H9 (cell line): ENCODE results near the gene PEX19. TPM values are rescaled to one million over a fixed set of nuclear protein-coding genes. Genes with fewer than 3 reads are reported as not detected.

Source experiments
- DNase-seq: peaks from one replicate; pipeline ENCODE4 v3.0.0-alpha.2; 2017
- H2AFZ ChIP-seq: one replicate; pipeline ENCODE4 v1.6.1; 2013; ENCODE audit warnings: mild to moderate bottlenecking, low read length, control low read depth, moderate library complexity
- H2AK5ac ChIP-seq: 2 replicates; pipeline ENCODE4 v1.6.1; 2013; ENCODE audit warnings: low read length, control low read depth, mixed read lengths; ENCODE audit not compliant: insufficient read length
- H2BK120ac ChIP-seq: one replicate; pipeline ENCODE4 v1.6.1; 2013; ENCODE audit warnings: low read depth, mild to moderate bottlenecking, low read length, control low read depth, inconsistent platforms; ENCODE audit not compliant: poor library complexity, severe bottlenecking
- H2BK12ac ChIP-seq: 2 replicates; pipeline ENCODE4 v1.6.1; 2013; ENCODE audit warnings: low read length, control low read depth, mixed read lengths, low read depth; ENCODE audit not compliant: insufficient read length
- H2BK15ac ChIP-seq: 2 replicates; pipeline ENCODE4 v1.6.1; 2013; ENCODE audit warnings: low read depth, low read length, control low read depth
- H2BK20ac ChIP-seq: one replicate; pipeline ENCODE4 v1.6.1; 2013; ENCODE audit warnings: low read depth, mild to moderate bottlenecking, low read length, control low read depth, inconsistent platforms; ENCODE audit not compliant: poor library complexity, severe bottlenecking
- H2BK5ac ChIP-seq: 2 replicates; pipeline ENCODE4 v1.6.1; 2013; ENCODE audit warnings: low read length, control low read depth, mixed read lengths; ENCODE audit not compliant: insufficient read length
- H3K14ac ChIP-seq: 2 replicates; pipeline ENCODE4 v1.6.1; 2013; ENCODE audit warnings: low read length, control low read depth; ENCODE audit not compliant: insufficient read depth
- H3K18ac ChIP-seq: 2 replicates; pipeline ENCODE4 v1.6.1; 2013; ENCODE audit warnings: low read depth, mild to moderate bottlenecking, mixed read lengths, low read length, control low read depth; ENCODE audit not compliant: insufficient read length
- H3K23ac ChIP-seq: 2 replicates; pipeline ENCODE4 v1.6.1; 2013; ENCODE audit warnings: low read length, control low read depth, mixed read lengths, low read depth; ENCODE audit not compliant: insufficient read length
- H3K23me2 ChIP-seq: 2 replicates; pipeline ENCODE4 v1.6.1; 2013; ENCODE audit warnings: low read depth, mild to moderate bottlenecking, mixed read lengths, low read length, control low read depth; ENCODE audit not compliant: insufficient read length, poor library complexity, severe bottlenecking
- H3K27ac ChIP-seq: 2 replicates; pipeline ENCODE4 v1.5.1; 2013; ENCODE audit warnings: low read length, control low read depth, mixed read lengths, low read depth; ENCODE audit not compliant: insufficient read length
- H3K27me3 ChIP-seq: 2 replicates; pipeline ENCODE4 v1.6.1; 2013; ENCODE audit warnings: low read length, control low read depth, inconsistent platforms; ENCODE audit not compliant: insufficient read depth
- H3K4ac ChIP-seq: 2 replicates; pipeline ENCODE4 v1.6.1; 2013; ENCODE audit warnings: low read depth, mild to moderate bottlenecking, control low read depth, inconsistent platforms, low read length, moderate library complexity
- H3K4me1 ChIP-seq: 2 replicates; pipeline ENCODE4 v1.6.1; 2013; ENCODE audit warnings: low read length, control low read depth, inconsistent platforms; ENCODE audit not compliant: insufficient read depth
- H3K4me2 ChIP-seq: 2 replicates; pipeline ENCODE4 v1.6.1; 2013; ENCODE audit warnings: low read length, control low read depth, mixed read lengths; ENCODE audit not compliant: insufficient read length, insufficient read depth
- H3K56ac ChIP-seq: 2 replicates; pipeline ENCODE4 v1.6.1; 2013; ENCODE audit warnings: low read depth, mild to moderate bottlenecking, mixed read lengths, low read length, control low read depth; ENCODE audit not compliant: insufficient read length
- H3K79me1 ChIP-seq: 2 replicates; pipeline ENCODE4 v1.6.1; 2013; ENCODE audit warnings: low read depth, mild to moderate bottlenecking, moderate library complexity, low read length, control low read depth, inconsistent platforms; ENCODE audit not compliant: insufficient read depth, poor library complexity, severe bottlenecking
- H3K79me2 ChIP-seq: 2 replicates; pipeline ENCODE4 v1.6.1; 2013; ENCODE audit warnings: low read length, control low read depth, inconsistent platforms; ENCODE audit not compliant: insufficient read depth
- H3K9ac ChIP-seq: 2 replicates; pipeline ENCODE4 v1.6.1; 2013; ENCODE audit warnings: low read length, control low read depth, mixed read lengths; ENCODE audit not compliant: insufficient read length; ENCODE audit errors: extremely low read depth
- H3K9me3 ChIP-seq: one replicate; pipeline ENCODE4 v1.6.1; 2013; ENCODE audit warnings: low read depth, low read length, inconsistent platforms; ENCODE audit not compliant: control insufficient read depth
- H3T11ph ChIP-seq: one replicate; pipeline ENCODE4 v1.6.1; 2013; ENCODE audit warnings: mild to moderate bottlenecking, low read length, control low read depth, inconsistent platforms
- H4K20me1 ChIP-seq: one replicate; pipeline ENCODE4 v1.6.1; 2013; ENCODE audit not compliant: control insufficient read depth, insufficient read length, insufficient read depth
- H4K5ac ChIP-seq: 2 replicates; pipeline ENCODE4 v1.6.1; 2013; ENCODE audit warnings: low read depth, mild to moderate bottlenecking, mixed read lengths, low read length, control low read depth; ENCODE audit not compliant: insufficient read length
- H4K8ac ChIP-seq: replicated peaks from 2 replicates; pipeline ENCODE4 v1.6.1; 2013; ENCODE audit warnings: low read length, control low read depth, mixed read lengths, low read depth; ENCODE audit not compliant: insufficient read length
- H4K91ac ChIP-seq: 2 replicates; pipeline ENCODE4 v1.6.1; 2013; ENCODE audit warnings: low read depth, mild to moderate bottlenecking, moderate library complexity, mixed read lengths, low read length, control low read depth; ENCODE audit not compliant: insufficient read length
- H3K27ac Mint-ChIP-seq, 3 experiments: 2 replicates in 2 of 3; 3 replicates in 1 of 3; pipeline ENCODE4 v1.8.0; 2020 to 2021; ENCODE audit warnings: mixed read lengths in 3 of 3, mild to moderate bottlenecking in 1 of 3, moderate library complexity in 1 of 3
- H3K27me3 Mint-ChIP-seq: 2 replicates; pipeline ENCODE4 v1.8.0; 2021; ENCODE audit warnings: low read depth, mild to moderate bottlenecking, moderate library complexity, mixed read lengths
- H3K36me3 Mint-ChIP-seq, 3 experiments: 2 replicates in 2 of 3; 3 replicates in 1 of 3; pipeline ENCODE4 v1.8.0; 2020 to 2021; ENCODE audit warnings: low read depth in 3 of 3, mixed read lengths in 3 of 3; ENCODE audit not compliant: insufficient read depth in 1 of 3
- H3K4me1 Mint-ChIP-seq, 2 experiments: 2 replicates each; pipeline ENCODE4 v1.8.0; 2020; ENCODE audit warnings: mixed read lengths in 2 of 2
- H3K4me3 Mint-ChIP-seq, 2 experiments: 2 replicates in 1 of 2; 3 replicates in 1 of 2; pipeline ENCODE4 v1.8.0; 2020 to 2021; ENCODE audit warnings: mild to moderate bottlenecking in 2 of 2, mixed read lengths in 2 of 2, moderate library complexity in 1 of 2
- H3K9me3 Mint-ChIP-seq, 2 experiments: 2 replicates in 1 of 2; 3 replicates in 1 of 2; pipeline ENCODE4 v1.8.0; 2020; ENCODE audit warnings: mild to moderate bottlenecking in 2 of 2, mixed read lengths in 2 of 2, moderate library complexity in 1 of 2
- WGBS: extraction: QIAGEN DNeasy Blood & Tissue Kit; methylation state at CpG from one replicate; pipeline ENCODE4 v1.1.7; 2013; ENCODE audit warnings: missing lambda C conversion rate, low lambda C conversion rate, mixed read lengths; ENCODE audit not compliant: insufficient read length; ENCODE audit errors: extremely low coverage; 5-methylcytosine and 5-hydroxymethylcytosine counted together
- total RNA-seq: library from RNA; stranded (reverse); gene quantifications from 2 replicates; pipeline ENCODE4 v1.2.1, GENCODE V29; 2021
- TF ChIP-seq, protein P1 (sequence below): fragments of 200-600 bp; sonication (generic); conservative IDR thresholded peaks from 3 replicates; pipeline ENCODE4 v1.8.0; 2021; ENCODE audit warnings: antibody characterized with exemption, mild to moderate bottlenecking

The PEX19 gene
- total RNA-seq, 1 experiment from 2014 or later = 92.7 TPM

- Mint-ChIP-seq H3K4me3 (no peak overlapping the region), H3K27me3 (no peaks in the 10 kb centered on the region), H3K27ac (no peak overlapping the region), H3K9me3 (no peaks in the 10 kb centered on the region), H3K36me3 (peaks cover 26 to 64% (median 40%) of the 10 kb centered on the region in 3 experiments; a peak in 6 of 7 replicates), H3K4me1 (no peaks in the 10 kb centered on the region)
- no peak overlapping the region for H3K18ac ChIP-seq
- H2AFZ ChIP-seq = no peak overlapping the region
- no peak overlapping the region for H3K27ac ChIP-seq
- no peak overlapping the region for H4K91ac ChIP-seq
- WGBS = no CpG with 5 or more reads among the region's 1 CpG
- H2BK120ac ChIP-seq = no peak overlapping the region
- no peaks in the 10 kb centered on the region for H3K23me2 ChIP-seq
- no peak overlapping the region for H2BK20ac ChIP-seq
- H3K23ac ChIP-seq = no peak overlapping the region
- H3T11ph ChIP-seq = no peak overlapping the region
- H3K56ac ChIP-seq = no peak overlapping the region
- H3K14ac ChIP-seq = no peak overlapping the region
- H2BK12ac ChIP-seq = no peak overlapping the region
- H3K4me2 ChIP-seq = no peak overlapping the region
- no peak overlapping the region for H2BK15ac ChIP-seq
- no peak for DNase-seq
- no peak overlapping the region for H2AK5ac ChIP-seq
- H3K9me3 ChIP-seq = no peaks in the 10 kb centered on the region
- no peaks in the 10 kb centered on the region for H3K79me2 ChIP-seq
- no peaks in the 10 kb centered on the region for H3K27me3 ChIP-seq
- no peak overlapping the region for H4K5ac ChIP-seq
- no peaks in the 10 kb centered on the region for H4K20me1 ChIP-seq
- no peak overlapping the region for H3K4ac ChIP-seq
- TF ChIP-seq, protein P1, sequence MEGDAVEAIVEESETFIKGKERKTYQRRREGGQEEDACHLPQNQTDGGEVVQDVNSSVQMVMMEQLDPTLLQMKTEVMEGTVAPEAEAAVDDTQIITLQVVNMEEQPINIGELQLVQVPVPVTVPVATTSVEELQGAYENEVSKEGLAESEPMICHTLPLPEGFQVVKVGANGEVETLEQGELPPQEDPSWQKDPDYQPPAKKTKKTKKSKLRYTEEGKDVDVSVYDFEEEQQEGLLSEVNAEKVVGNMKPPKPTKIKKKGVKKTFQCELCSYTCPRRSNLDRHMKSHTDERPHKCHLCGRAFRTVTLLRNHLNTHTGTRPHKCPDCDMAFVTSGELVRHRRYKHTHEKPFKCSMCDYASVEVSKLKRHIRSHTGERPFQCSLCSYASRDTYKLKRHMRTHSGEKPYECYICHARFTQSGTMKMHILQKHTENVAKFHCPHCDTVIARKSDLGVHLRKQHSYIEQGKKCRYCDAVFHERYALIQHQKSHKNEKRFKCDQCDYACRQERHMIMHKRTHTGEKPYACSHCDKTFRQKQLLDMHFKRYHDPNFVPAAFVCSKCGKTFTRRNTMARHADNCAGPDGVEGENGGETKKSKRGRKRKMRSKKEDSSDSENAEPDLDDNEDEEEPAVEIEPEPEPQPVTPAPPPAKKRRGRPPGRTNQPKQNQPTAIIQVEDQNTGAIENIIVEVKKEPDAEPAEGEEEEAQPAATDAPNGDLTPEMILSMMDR = no peak
- H4K8ac ChIP-seq = no peak overlapping the region
- H3K9ac ChIP-seq = no peak overlapping the region
- H2BK5ac ChIP-seq = no peak overlapping the region
- no peaks in the 10 kb centered on the region for H3K79me1 ChIP-seq
- H3K4me1 ChIP-seq = no peaks in the 10 kb centered on the region
Observed at GRCh38 chr1:160227561-160227960, 57.4 kb downstream of the PEX19 start.
